Right renal cortex interstitium (tissue), 3 donors: ENCODE data around the gene KRT71. TPM values are rescaled to one million over a fixed set of nuclear protein-coding genes. Genes with fewer than 3 reads are reported as not detected.
"Not testable (repeated sequence)": the region's sequence is repeated elsewhere in the genome, so short reads cannot be mapped to it uniquely, and the experiment has no call there.

ENCODE experiments used
- DNase-seq, 3 donors: peaks; one replicate each; pipeline ENCODE4 v3.0.0-alpha.2; 2013; ENCODE audit warnings: low read depth in 3 of 3, low spot score in 2 of 3
- polyA plus RNA-seq, 3 donors: library from polyadenylated mRNA; unstranded; fragments of 120-200 nt; gene quantifications; one replicate each; pipeline ENCODE4 v1.2.1, GENCODE V29; 2013; ENCODE audit not compliant: insufficient read length in 3 of 3

KRT71 gene
- polyA plus RNA-seq, 3 donors = not detected

DNA sequence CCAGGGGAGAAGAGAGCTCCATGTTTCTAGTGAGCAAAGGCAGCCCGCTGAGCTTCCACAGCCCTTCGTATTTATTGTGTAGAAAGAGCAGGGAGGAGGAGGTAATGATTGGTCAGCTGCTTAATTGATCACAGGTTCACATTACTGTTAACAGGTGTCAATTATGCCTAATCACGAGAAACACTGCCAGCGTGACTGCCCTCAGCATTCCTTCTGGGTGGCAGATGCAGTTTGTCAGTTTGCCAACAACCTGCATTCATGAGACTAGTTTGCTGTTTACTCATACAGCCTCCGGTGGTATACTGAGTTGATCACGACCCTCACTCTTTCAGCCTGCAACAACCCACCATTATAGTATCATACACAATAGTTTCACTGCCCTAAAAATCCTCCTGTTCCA is 52.4 kb downstream of the KRT71 start:
- not testable (repeated sequence) for DNase-seq

GRCh38 chr12:52499806-52500560 is 53.0 kb downstream of the KRT71 start:
- no peak for DNase-seq

DNA sequence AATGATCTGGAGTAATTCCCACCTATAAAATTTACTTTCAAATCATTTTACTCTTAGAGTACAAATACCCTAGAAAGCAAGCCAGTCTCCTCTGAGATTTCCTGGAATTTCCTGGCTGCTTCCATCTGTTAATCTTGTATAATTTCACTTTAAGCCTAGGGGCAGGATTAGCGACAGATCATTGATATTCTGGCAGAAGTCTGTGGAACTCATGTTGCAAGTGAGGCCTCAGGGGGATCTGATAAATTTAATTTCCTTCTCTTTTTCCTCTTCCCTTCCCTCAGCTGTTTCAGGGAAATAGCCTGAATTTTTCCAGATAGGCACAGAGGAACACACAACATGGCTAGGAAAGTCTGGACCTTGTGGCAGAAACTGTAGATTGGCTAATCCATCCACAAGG is 54.0 kb downstream of the KRT71 start:
- no peak for DNase-seq

GRCh38 chr12:52497975-52498374 is 55.0 kb downstream of the KRT71 start:
- no peak for DNase-seq

GRCh38 chr12:52496590-52497071 is 56.3 kb downstream of the KRT71 start:
- no peak for DNase-seq

DNA sequence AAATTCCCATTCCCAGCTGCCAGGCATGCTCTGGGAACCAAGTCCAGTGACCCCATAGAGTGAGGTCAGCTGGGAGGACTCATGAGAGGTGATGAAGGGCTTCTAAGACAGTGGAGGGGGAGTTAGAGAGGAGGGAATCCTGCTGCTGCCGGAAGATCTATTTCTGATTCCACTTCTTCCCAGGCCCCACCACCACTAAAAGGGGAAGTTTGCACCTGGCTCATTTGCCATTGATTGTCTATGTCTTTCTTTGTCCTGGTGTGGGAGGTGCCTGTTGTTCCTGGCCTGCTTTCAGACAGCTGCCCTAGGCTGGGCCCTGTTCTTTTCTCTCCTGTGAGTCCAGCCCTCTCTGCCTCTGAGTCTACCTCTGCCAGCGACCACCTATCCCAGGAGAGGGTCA is 56.9 kb downstream of the KRT71 start:
- no peak for DNase-seq

DNA sequence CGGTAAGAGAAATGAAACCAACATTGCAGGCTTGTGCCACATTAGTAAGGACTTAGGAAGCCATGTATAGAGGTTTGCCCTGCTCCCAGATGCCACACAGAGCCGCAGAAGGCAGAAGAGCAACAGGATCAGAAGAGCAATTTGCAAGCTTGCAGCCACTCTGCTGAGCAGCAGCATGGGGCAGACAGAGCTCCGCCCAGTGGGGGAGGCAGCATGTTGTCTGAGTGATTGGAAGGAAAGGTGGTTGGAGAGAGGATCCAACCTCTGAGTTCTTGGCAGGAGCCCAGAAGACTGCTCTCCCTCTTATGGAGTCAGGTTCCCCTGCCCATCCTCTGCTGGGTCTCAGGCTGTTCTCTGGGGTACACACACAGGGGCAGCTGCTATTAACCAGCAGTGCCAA is 57.6 kb downstream of the KRT71 start:
- DNase-seq = peak in 1 of 3 donors; percentile 13

DNA sequence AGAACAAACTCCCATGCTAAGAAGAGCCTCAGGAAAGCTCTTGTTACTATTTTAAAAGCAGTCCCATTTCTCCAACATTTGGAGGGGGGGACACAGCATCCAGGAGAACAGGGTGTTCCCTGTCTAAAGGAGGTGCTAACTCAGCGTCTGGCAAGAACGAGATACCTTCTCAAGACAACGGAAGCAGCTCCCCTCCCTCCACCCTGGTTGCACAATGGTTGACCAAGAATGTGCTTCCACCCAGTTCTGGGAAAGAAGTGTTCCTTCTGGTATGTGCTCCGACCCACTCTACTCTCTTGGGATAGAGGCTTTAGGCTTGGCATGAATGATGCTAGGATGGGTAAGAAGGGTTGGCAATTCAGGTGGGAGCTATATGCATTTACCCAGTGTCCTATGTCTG is 58.4 kb downstream of the KRT71 start:
- no peak for DNase-seq

DNA sequence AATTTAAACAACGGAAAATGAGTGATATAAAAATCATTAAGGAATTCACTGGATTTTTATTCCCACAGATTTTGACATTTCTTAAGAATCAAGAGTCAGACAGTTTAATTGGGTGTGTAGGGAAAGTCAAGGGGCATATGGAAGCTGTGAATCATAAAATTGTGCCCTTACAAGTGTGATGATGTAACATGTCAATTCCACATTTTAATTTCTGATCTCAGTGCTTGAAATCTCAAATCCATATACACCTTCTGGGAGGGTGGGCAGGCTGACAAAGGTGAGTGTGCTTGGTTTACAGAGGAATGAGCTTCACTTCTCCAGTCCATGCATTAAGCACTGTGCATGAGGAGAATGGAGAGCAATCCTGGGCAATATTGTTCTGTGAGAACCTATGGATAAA is 58.8 kb downstream of the KRT71 start:
- DNase-seq = no peak

Other genes starting within 250 kb of the KRT71 start
- gene KRT83, start 231.7 kb downstream of the KRT71 start, polyA plus RNA-seq = not detected
- gene KRT85, start 185.7 kb downstream of the KRT71 start, polyA plus RNA-seq = not detected
- not detected for gene KRT84, start 167.5 kb downstream of the KRT71 start, polyA plus RNA-seq
- gene KRT82, start 146.8 kb downstream of the KRT71 start, polyA plus RNA-seq = not detected
- not detected for gene KRT75, start 118.8 kb downstream of the KRT71 start, polyA plus RNA-seq
- not detected for gene KRT6B, start 101.0 kb downstream of the KRT71 start, polyA plus RNA-seq
- gene KRT6C, start 79.3 kb downstream of the KRT71 start, polyA plus RNA-seq = not detected
- gene KRT6A, start 59.9 kb downstream of the KRT71 start, polyA plus RNA-seq = not detected
- gene KRT5, start 32.8 kb downstream of the KRT71 start, polyA plus RNA-seq = under 1 TPM in 1 of 3 donors, not detected in 2; 0.40 TPM
- not detected for gene KRT74, start 20.7 kb upstream of the KRT71 start, polyA plus RNA-seq
- not detected for gene KRT72, start 48.3 kb upstream of the KRT71 start, polyA plus RNA-seq
- not detected for gene KRT73, start 65.4 kb upstream of the KRT71 start, polyA plus RNA-seq
- not detected for gene KRT2, start 99.1 kb upstream of the KRT71 start, polyA plus RNA-seq
- gene KRT1, start 127.3 kb upstream of the KRT71 start, polyA plus RNA-seq = under 1 TPM; 0.19 to 0.45 (median 0.31) TPM
- not detected for gene KRT77, start 150.4 kb upstream of the KRT71 start, polyA plus RNA-seq
- gene KRT76, start 224.2 kb upstream of the KRT71 start, polyA plus RNA-seq = not detected
- gene KRT3, start 243.0 kb upstream of the KRT71 start, polyA plus RNA-seq = not detected